GM18499 (cell line): ENCODE measurements around the gene CCL22.
A peak's percentile ranks its signal among the peaks of the same experiment; 100 is the strongest.
"Not testable (repeated sequence)": the region's sequence is repeated elsewhere in the genome, so short reads cannot be mapped to it uniquely, and the experiment has no call there.

ENCODE experiments used
- ATAC-seq: cut with Tn5 transposase; IDR thresholded peaks from one replicate; pipeline ENCODE4 v1.9.1; 2021; ENCODE audit warnings: moderate number of reproducible peaks; ENCODE audit not compliant: insufficient read depth, unreplicated experiment

Gene CCL22

GRCh38 chr16:57390636-57391295, 32.2 kb downstream of the CCL22 start:
- no peak for ATAC-seq

- ATAC-seq: no peak
These were observed 32.7 kb downstream of the CCL22 start for GRCh38 chr16:57391300-57391699.

- ATAC-seq: no peak
These were observed 33.1 kb downstream of the CCL22 start for GRCh38 chr16:57391708-57392107.

GRCh38 chr16:57392694-57393093, 34.1 kb downstream of the CCL22 start:
- ATAC-seq: no peak

GRCh38 chr16:57394444-57394843, 35.9 kb downstream of the CCL22 start:
- ATAC-seq: no peak

GRCh38 chr16:57395026-57395425, 36.4 kb downstream of the CCL22 start:
- no peak for ATAC-seq

- ATAC-seq: no peak
These were observed 38.2 kb downstream of the CCL22 start for GRCh38 chr16:57396786-57397185.

- ATAC-seq: not testable (repeated sequence)
These were observed 38.9 kb downstream of the CCL22 start for GRCh38 chr16:57397493-57397892.

- ATAC-seq: no peak
These were observed 43.5 kb downstream of the CCL22 start for GRCh38 chr16:57401943-57402640.

GRCh38 chr16:57403965-57404817, 45.6 kb downstream of the CCL22 start, which contains the start of gene CCL17:
TSS of gene CCL17 (plus strand) at chr16:57404767. CDS start at chr16:57413933, 9,166 bp downstream.
- no peak for ATAC-seq

- no peak for ATAC-seq
These were observed 46.5 kb downstream of the CCL22 start for GRCh38 chr16:57405097-57405496.

GRCh38 chr16:57406881-57407280, 48.3 kb downstream of the CCL22 start:
- no peak for ATAC-seq

GRCh38 chr16:57407521-57408353, 49.2 kb downstream of the CCL22 start:
- no peak for ATAC-seq

GRCh38 chr16:57409065-57409464, 50.5 kb downstream of the CCL22 start:
- no peak for ATAC-seq

- ATAC-seq: no peak
These were observed 51.4 kb downstream of the CCL22 start for GRCh38 chr16:57409870-57410587.

GRCh38 chr16:57411362-57411976, 52.9 kb downstream of the CCL22 start:
- ATAC-seq: no peak

- no peak for ATAC-seq
These were observed 54.0 kb downstream of the CCL22 start for GRCh38 chr16:57412584-57412983.

- ATAC-seq: peak; percentile 56
These were observed 54.7 kb downstream of the CCL22 start for GRCh38 chr16:57413301-57413730.

- no peak for ATAC-seq
These were observed 55.1 kb downstream of the CCL22 start for GRCh38 chr16:57413733-57414132.
